B cell (primary cell): ENCODE results near the gene MAP3K9. TPM values are rescaled to one million over a fixed set of nuclear protein-coding genes. Genes with fewer than 3 reads are reported as not detected.

Source experiments
- ATAC-seq: fragments of 200-7000 bp; cut with Tn5 transposase; one replicate; pipeline ENCODE4 v1.10.0; 2021; ENCODE audit warnings: low read depth, mild to moderate bottlenecking, moderate number of reproducible peaks, moderate library complexity
- CTCF ChIA-PET: fragments of 350-600 bp; sonication (Branson Sonifier 250); formaldehyde crosslinking; loops from one replicate; lab custom pipeline; 2021; ENCODE audit warnings: antibody characterized with exemption, inconsistent platforms; lab: Charles Lee
- POLR2A ChIA-PET: fragments of 350-600 bp; sonication (Branson Sonifier 250); formaldehyde crosslinking; loops from one replicate; lab custom pipeline; 2021; ENCODE audit warnings: antibody characterized with exemption; lab: Charles Lee
- DNase-seq: peaks from one replicate; pipeline ENCODE4 v3.0.0; 2013
- H2AFZ ChIP-seq: 2 replicates; pipeline ENCODE4 v1.6.1; 2012; ENCODE audit warnings: mild to moderate bottlenecking, low read depth, low read length; ENCODE audit not compliant: insufficient read depth, poor library complexity, severe bottlenecking
- H3K27ac ChIP-seq, 2 donors: 1 replicate in 1 of 2; 2 replicates in 1 of 2; pipeline ENCODE4 v1.5.1; 2012 to 2013; ENCODE audit warnings: low read length in 2 of 2, mild to moderate bottlenecking in 2 of 2, moderate library complexity in 1 of 2
- H3K27me3 ChIP-seq, 4 experiments: fragments of 200-600 bp in 1 of 4; sonication (generic) in 1 of 4; replicated peaks in 1 of 4; 1 replicate in 2 of 4; 2 replicates in 2 of 4; pipeline versions ENCODE4 v1.6.1 to v1.7.0; 2013 to 2016; ENCODE audit warnings: low read length in 3 of 4, mild to moderate bottlenecking in 2 of 4, mixed read lengths in 1 of 4, moderate library complexity in 1 of 4; ENCODE audit not compliant: insufficient read depth in 4 of 4, control insufficient read depth in 3 of 4; ENCODE audit errors: control extremely low read depth in 1 of 4
- H3K36me3 ChIP-seq, 2 experiments: replicated peaks in 1 of 2; 1 replicate in 1 of 2; 2 replicates in 1 of 2; pipeline versions ENCODE4 v1.6.1 to v1.7.1; 2013; ENCODE audit warnings: low read length in 1 of 2; ENCODE audit not compliant: insufficient read depth in 2 of 2, control insufficient read depth in 1 of 2; ENCODE audit errors: control extremely low read depth in 1 of 2, extremely low read depth in 1 of 2
- H3K4me1 ChIP-seq, 2 donors: fragments of 200-600 bp in 1 of 2; sonication (generic) in 1 of 2; 1 replicate in 1 of 2; 2 replicates in 1 of 2; pipeline versions ENCODE4 v1.5.1 to v1.6.1; 2013 to 2017; ENCODE audit warnings: low read length in 2 of 2; ENCODE audit not compliant: control insufficient read depth in 2 of 2, insufficient read depth in 2 of 2
- H3K4me2 ChIP-seq: replicated peaks from 2 replicates; pipeline ENCODE3; 2012; ENCODE audit warnings: mild to moderate bottlenecking, low read depth, low read length; ENCODE audit not compliant: poor library complexity, severe bottlenecking
- H3K4me3 ChIP-seq, 5 experiments: fragments of 200-600 bp in 1 of 5; sonication (generic) in 1 of 5; 1 replicate in 3 of 5; 2 replicates in 2 of 5; pipeline versions ENCODE4 v1.5.1 to v1.7.0; 2011 to 2016; ENCODE audit warnings: low read length in 4 of 5, mild to moderate bottlenecking in 4 of 5, low read depth in 2 of 5, control low read depth in 1 of 5, moderate library complexity in 1 of 5; ENCODE audit not compliant: insufficient read depth in 1 of 5; ENCODE audit errors: control extremely low read depth in 1 of 5, extremely low read depth in 1 of 5
- H3K79me2 ChIP-seq: fragments of 200-600 bp; sonication (generic); one replicate; pipeline ENCODE4 v1.6.0; 2016; ENCODE audit warnings: low read length; ENCODE audit not compliant: control insufficient read depth, insufficient read depth
- H3K9ac ChIP-seq: fragments of 200-600 bp; sonication (generic); 2 replicates; pipeline ENCODE4 v1.6.1; 2017; ENCODE audit warnings: mild to moderate bottlenecking, low read length, moderate library complexity
- H3K9me3 ChIP-seq, 3 donors: one replicate each; pipeline versions ENCODE4 v1.6.1 to v1.7.1; 2013; ENCODE audit warnings: low read length in 2 of 3; ENCODE audit not compliant: control insufficient read depth in 2 of 3, insufficient read depth in 1 of 3; ENCODE audit errors: control extremely low read depth in 1 of 3
- H4K20me1 ChIP-seq: 2 replicates; pipeline ENCODE4 v1.6.0; 2012; ENCODE audit warnings: mild to moderate bottlenecking, low read length; ENCODE audit not compliant: insufficient read depth, control insufficient read depth, poor library complexity, severe bottlenecking
- H3K27ac Mint-ChIP-seq: one replicate; pipeline ENCODE4 v1.8.0; 2021; ENCODE audit warnings: mixed read lengths
- H3K27me3 Mint-ChIP-seq: one replicate; pipeline ENCODE4 v1.8.0; 2021; ENCODE audit warnings: mixed read lengths
- H3K4me1 Mint-ChIP-seq: one replicate; pipeline ENCODE4 v1.8.0; 2021; ENCODE audit warnings: mixed read lengths
- H3K4me3 Mint-ChIP-seq: one replicate; pipeline ENCODE4 v1.8.0; 2021; ENCODE audit warnings: mixed read lengths
- H3K9me3 Mint-ChIP-seq: one replicate; pipeline ENCODE4 v1.8.0; 2022; ENCODE audit warnings: mixed read lengths; ENCODE audit not compliant: insufficient read depth
- CTCF ChIP-seq: fragments of 200-600 bp; IDR thresholded peaks from one replicate; pipeline ENCODE4 v1.8.0; 2022; ENCODE audit warnings: antibody characterized with exemption, mild to moderate bottlenecking
- EZH2 ChIP-seq: IDR thresholded peaks from 2 replicates; pipeline ENCODE4 v1.6.1; 2012; ENCODE audit warnings: borderline replicate concordance, low read depth, mild to moderate bottlenecking, moderate library complexity, low read length; ENCODE audit not compliant: insufficient read depth, poor library complexity, severe bottlenecking
- WGBS: methylation state at CpG from one replicate; pipeline ENCODE4 v1.1.5; 2013; ENCODE audit warnings: missing lambda C conversion rate; ENCODE audit not compliant: insufficient coverage; 5-methylcytosine and 5-hydroxymethylcytosine counted together
- intact Hi-C: fragments of 100-400 bp; cut with micrococcal nuclease; formaldehyde crosslinking; loops from one replicate; pipeline ENCODE4 v1.10.0; 2022
- polyA plus RNA-seq: library from polyadenylated mRNA; depleted of rRNA; stranded (reverse); fragments of >200 nt; gene quantifications from 2 replicates; pipeline ENCODE4 v1.2.3, GENCODE V29; 2012
- total RNA-seq, 2 donors: library from RNA; stranded (reverse); fragments of 120-200 nt in 1 of 2; gene quantifications; 1 replicate in 1 of 2; 2 replicates in 1 of 2; pipeline versions ENCODE4 v1.2.3 to v1.2.4, GENCODE V29; 2013 to 2022

Gene MAP3K9
- total and polyA plus RNA-seq, 2 donors (not counting 1 experiment from before 2014, with no cell fraction given), result 4.7 to 20.2 TPM

GRCh38 chr14:70836946-70837345 is 27.6 kb upstream of the MAP3K9 start:
- CTCF ChIA-PET, result interaction anchor here (0.6 kb wide), 1 partner anchor 139 kb away, joined by 4 read pairs; no protein-coding TSS in a partner anchor
- Histone ChIP-seq H3K27ac (no peak overlapping the region), H3K9me3 (peaks cover 0 to 7% (median 0%) of the 10 kb centered on the region in 3 donors), H3K36me3 (no peaks in the 10 kb centered on the region), H3K4me1 (no peaks in the 10 kb centered on the region), H3K4me2 (no peak overlapping the region), H2AFZ (no peak overlapping the region), H4K20me1 (no peaks in the 10 kb centered on the region), H3K4me3 (no peak overlapping the region), H3K79me2 (no peaks in the 10 kb centered on the region), H3K27me3 (no peaks in the 10 kb centered on the region), H3K9ac (no peak overlapping the region)
- DNase-seq (no peak), ATAC-seq (no peak)
- POLR2A ChIA-PET, result no interaction called here
- intact Hi-C loops, result no loop called here
- Mint-ChIP-seq H3K9me3 (peaks cover 8% of the 10 kb centered on the region), H3K4me3 (no peak overlapping the region), H3K4me1 (no peaks in the 10 kb centered on the region), H3K27me3 (no peaks in the 10 kb centered on the region), H3K27ac (no peak overlapping the region)
- TF ChIP-seq EZH2, result no peak
- no peak for TF ChIP-seq CTCF

GRCh38 chr14:70833884-70834283 is 24.6 kb upstream of the MAP3K9 start:
- Mint-ChIP-seq H3K9me3 (peaks cover 8% of the 10 kb centered on the region), H3K27ac (no peak overlapping the region), H3K4me3 (no peak overlapping the region), H3K4me1 (no peaks in the 10 kb centered on the region), H3K27me3 (no peaks in the 10 kb centered on the region)
- WGBS, result 100% methylated on average over 3 of the region's 5 CpGs
- no peaks in the 10 kb centered on the region for H3K4me1 ChIP-seq
- intact Hi-C loops, result no loop called here
- DNase-seq (no peak), ATAC-seq (no peak)
- H2AFZ ChIP-seq, result no peak overlapping the region
- POLR2A ChIA-PET, result no interaction called here
- no peak overlapping the region for H3K4me3 ChIP-seq
- TF ChIP-seq CTCF, result no peak
- TF ChIP-seq EZH2, result no peak
- no peaks in the 10 kb centered on the region for H3K79me2 ChIP-seq
- peaks cover 0 to 7% (median 0%) of the 10 kb centered on the region in 3 donors for H3K9me3 ChIP-seq
- H3K27ac ChIP-seq, result no peak overlapping the region
- CTCF ChIA-PET, result interaction anchor here (2.7 kb wide), 1 partner anchor 16 kb away, joined by 9 read pairs; no protein-coding TSS in a partner anchor
- no peaks in the 10 kb centered on the region for H4K20me1 ChIP-seq
- H3K9ac ChIP-seq, result no peak overlapping the region
- no peak overlapping the region for H3K4me2 ChIP-seq
- no peaks in the 10 kb centered on the region for H3K27me3 ChIP-seq
- no peaks in the 10 kb centered on the region for H3K36me3 ChIP-seq
